ENCODE measurements around the gene LPXN. TPM values are rescaled to one million over a fixed set of nuclear protein-coding genes. Genes with fewer than 3 reads are reported as not detected.

The LPXN gene
- total RNA-seq, 2 donors from 2014 or later: 2.8 to 5.5 TPM

- TF ChIP-seq CTCF (IDR thresholded peaks at IDR 0.05): no peak
- Histone ChIP-seq H3K27ac (no peak overlapping the region), H3K27me3 (no peaks in the 10 kb centered on the region), H3K4me3 (no peak overlapping the region), H3K4me1 (no peaks in the 10 kb centered on the region), H3K36me3 (no peaks in the 10 kb centered on the region), H3K9me3 (no peaks in the 10 kb centered on the region)
- DNase-seq (ENCODE audit: low spot score): no peak
These were observed 64.0 kb downstream of the LPXN start for GRCh38 chr11:58511636-58512035.

DNA sequence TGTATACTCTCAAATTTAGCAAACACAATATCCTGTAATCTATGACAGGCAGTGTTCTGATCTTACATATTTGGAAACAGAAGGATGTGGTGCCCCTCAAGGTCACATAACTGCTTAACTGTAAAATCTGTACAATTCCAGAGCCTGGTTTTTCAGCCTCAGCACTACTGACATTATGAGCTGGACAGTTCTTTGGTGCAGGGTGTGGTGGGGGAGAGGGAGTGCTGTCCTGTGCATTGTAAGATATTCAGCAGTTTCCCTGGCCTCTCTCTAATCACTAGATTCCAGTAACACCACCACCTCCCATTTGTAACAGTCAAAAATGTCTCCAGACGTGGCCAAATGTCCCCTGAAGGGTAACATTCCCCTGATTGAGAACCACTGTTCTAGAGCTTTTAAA is 65.9 kb downstream of the LPXN start:
- DNase-seq (ENCODE audit: low spot score): no peak
- no peaks in the 10 kb centered on the region for H3K9me3 ChIP-seq
- no peaks in the 10 kb centered on the region for H3K27me3 ChIP-seq
- TF ChIP-seq CTCF (IDR thresholded peaks at IDR 0.05): no peak
- no peaks in the 10 kb centered on the region for H3K4me1 ChIP-seq
- no peak overlapping the region for H3K27ac ChIP-seq
- H3K4me3 ChIP-seq: no peak overlapping the region
- H3K36me3 ChIP-seq: no peaks in the 10 kb centered on the region

DNA sequence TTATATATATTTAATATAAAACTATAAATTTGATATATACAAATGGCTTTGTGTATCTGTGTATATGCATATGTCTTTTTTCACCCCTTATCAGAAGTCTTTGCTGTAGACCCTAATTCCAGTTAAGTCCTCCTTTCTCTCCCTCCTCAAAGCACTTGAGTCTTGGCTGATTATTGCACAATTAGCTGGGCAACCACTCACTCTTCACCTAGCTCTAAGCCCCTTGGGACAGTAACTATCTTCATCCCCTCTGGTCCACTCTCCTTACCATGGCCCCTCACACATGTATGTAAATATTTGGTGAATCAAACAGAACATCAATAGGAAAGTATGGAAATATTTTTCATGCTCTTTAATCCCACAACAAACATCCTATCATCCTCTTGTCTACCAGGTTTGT is 66.8 kb downstream of the LPXN start:
- no peak for DNase-seq (ENCODE audit: low spot score)
- no peaks in the 10 kb centered on the region for H3K36me3 ChIP-seq
- H3K4me3 ChIP-seq: no peak overlapping the region
- no peak overlapping the region for H3K27ac ChIP-seq
- H3K9me3 ChIP-seq: no peaks in the 10 kb centered on the region
- H3K27me3 ChIP-seq: no peaks in the 10 kb centered on the region
- TF ChIP-seq CTCF (IDR thresholded peaks at IDR 0.05): no peak
- H3K4me1 ChIP-seq: no peaks in the 10 kb centered on the region

GRCh38 chr11:58508005-58508404 is 67.7 kb downstream of the LPXN start, which contains the start of gene OR5B21:
Gene OR5B21, minus strand, starts transcription at chr11:58508105. Its CDS starts 0 bp downstream, at chr11:58508105.
- no peaks in the 10 kb centered on the region for H3K36me3 ChIP-seq
- no peak for DNase-seq (ENCODE audit: low spot score)
- no peaks in the 10 kb centered on the region for H3K9me3 ChIP-seq
- no peak within 1 kb of the TSS for H3K4me3 ChIP-seq
- H3K27me3 ChIP-seq: no peaks in the 10 kb centered on the region
- H3K4me1 ChIP-seq: no peaks in the 10 kb centered on the region
- no peak for TF ChIP-seq CTCF (IDR thresholded peaks at IDR 0.05)
- no peak within 1 kb of the TSS for H3K27ac ChIP-seq

GRCh38 chr11:58507355-58507754 is 68.3 kb downstream of the LPXN start:
- no peak for TF ChIP-seq CTCF (IDR thresholded peaks at IDR 0.05)
- DNase-seq (ENCODE audit: low spot score): no peak
- Histone ChIP-seq H3K36me3 (no peaks in the 10 kb centered on the region), H3K4me3 (no peak overlapping the region), H3K9me3 (no peaks in the 10 kb centered on the region), H3K27ac (no peak overlapping the region), H3K4me1 (no peaks in the 10 kb centered on the region), H3K27me3 (no peaks in the 10 kb centered on the region)

GRCh38 chr11:58506935-58507334 is 68.7 kb downstream of the LPXN start:
- H3K27ac ChIP-seq: no peak overlapping the region
- H3K36me3 ChIP-seq: no peaks in the 10 kb centered on the region
- H3K27me3 ChIP-seq: no peaks in the 10 kb centered on the region
- no peaks in the 10 kb centered on the region for H3K9me3 ChIP-seq
- no peak for DNase-seq (ENCODE audit: low spot score)
- no peaks in the 10 kb centered on the region for H3K4me1 ChIP-seq
- H3K4me3 ChIP-seq: no peak overlapping the region
- TF ChIP-seq CTCF (IDR thresholded peaks at IDR 0.05): no peak
